OCI-LY3 (cell line): ENCODE measurements around the gene MAST2.
"Not testable (repeated sequence)": the region's sequence is repeated elsewhere in the genome, so short reads cannot be mapped to it uniquely, and the experiment has no call there.

ENCODE experiments used
- EZH2phosphoT487 ChIP-seq: fragments of 200-600 bp; shearing (Covaris generic); IDR thresholded peaks from 2 replicates; pipeline ENCODE4 v1.6.1; 2018; ENCODE audit warnings: antibody characterized with exemption, mixed run types, low read depth
- TF ChIP-seq, protein P1 (sequence below): fragments of 200-600, 300-600 bp; sonication (generic); IDR thresholded peaks from 2 replicates; pipeline ENCODE4 v1.5.1; 2014; ENCODE audit warnings: antibody characterized with exemption, low read length, low read depth

- TF ChIP-seq, protein P1, sequence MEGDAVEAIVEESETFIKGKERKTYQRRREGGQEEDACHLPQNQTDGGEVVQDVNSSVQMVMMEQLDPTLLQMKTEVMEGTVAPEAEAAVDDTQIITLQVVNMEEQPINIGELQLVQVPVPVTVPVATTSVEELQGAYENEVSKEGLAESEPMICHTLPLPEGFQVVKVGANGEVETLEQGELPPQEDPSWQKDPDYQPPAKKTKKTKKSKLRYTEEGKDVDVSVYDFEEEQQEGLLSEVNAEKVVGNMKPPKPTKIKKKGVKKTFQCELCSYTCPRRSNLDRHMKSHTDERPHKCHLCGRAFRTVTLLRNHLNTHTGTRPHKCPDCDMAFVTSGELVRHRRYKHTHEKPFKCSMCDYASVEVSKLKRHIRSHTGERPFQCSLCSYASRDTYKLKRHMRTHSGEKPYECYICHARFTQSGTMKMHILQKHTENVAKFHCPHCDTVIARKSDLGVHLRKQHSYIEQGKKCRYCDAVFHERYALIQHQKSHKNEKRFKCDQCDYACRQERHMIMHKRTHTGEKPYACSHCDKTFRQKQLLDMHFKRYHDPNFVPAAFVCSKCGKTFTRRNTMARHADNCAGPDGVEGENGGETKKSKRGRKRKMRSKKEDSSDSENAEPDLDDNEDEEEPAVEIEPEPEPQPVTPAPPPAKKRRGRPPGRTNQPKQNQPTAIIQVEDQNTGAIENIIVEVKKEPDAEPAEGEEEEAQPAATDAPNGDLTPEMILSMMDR: not testable (repeated sequence)
- not testable (repeated sequence) for TF ChIP-seq EZH2phosphoT487
Measured at GRCh38 chr1:45803781-45804668, 613 bp downstream of the MAST2 start.
